HG03342 (cell line): Measurements from ENCODE around the gene RHAG.

ENCODE experiments used
- ATAC-seq: cut with Tn5 transposase; IDR thresholded peaks from one replicate; pipeline ENCODE4 v1.9.1; 2021; ENCODE audit warnings: mild to moderate bottlenecking, moderate library complexity; ENCODE audit not compliant: unreplicated experiment

Gene RHAG

GRCh38 chr6:49565855-49566254 is 70.8 kb downstream of the RHAG start:
- ATAC-seq = no peak

GRCh38 chr6:49565261-49565660 is 71.4 kb downstream of the RHAG start:
- ATAC-seq = no peak

GRCh38 chr6:49564552-49564951 is 72.1 kb downstream of the RHAG start:
- ATAC-seq = no peak

GRCh38 chr6:49563006-49563886 is 73.4 kb downstream of the RHAG start:
- no peak for ATAC-seq

GRCh38 chr6:49558238-49558637 is 78.4 kb downstream of the RHAG start:
- ATAC-seq = no peak

DNA sequence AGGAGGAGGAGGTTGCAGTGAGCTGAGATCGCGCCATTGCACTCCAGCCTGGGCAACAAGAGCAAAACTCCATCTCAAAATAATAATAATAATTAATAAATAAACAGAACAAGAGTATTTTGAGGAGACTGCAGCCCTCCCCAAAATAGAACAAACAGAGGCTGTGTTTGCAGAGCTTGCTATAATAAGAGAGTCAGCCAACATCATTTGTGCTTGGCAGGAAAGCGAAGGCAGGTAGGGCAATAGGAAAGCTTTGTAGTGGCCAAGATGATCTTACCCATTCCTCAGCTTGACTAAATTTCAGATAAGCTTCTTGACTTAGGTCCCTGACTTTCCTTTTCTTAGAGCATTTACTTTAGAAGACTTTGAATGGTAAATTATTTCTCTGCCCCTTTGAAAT is 79.5 kb downstream of the RHAG start:
- no peak for ATAC-seq

DNA sequence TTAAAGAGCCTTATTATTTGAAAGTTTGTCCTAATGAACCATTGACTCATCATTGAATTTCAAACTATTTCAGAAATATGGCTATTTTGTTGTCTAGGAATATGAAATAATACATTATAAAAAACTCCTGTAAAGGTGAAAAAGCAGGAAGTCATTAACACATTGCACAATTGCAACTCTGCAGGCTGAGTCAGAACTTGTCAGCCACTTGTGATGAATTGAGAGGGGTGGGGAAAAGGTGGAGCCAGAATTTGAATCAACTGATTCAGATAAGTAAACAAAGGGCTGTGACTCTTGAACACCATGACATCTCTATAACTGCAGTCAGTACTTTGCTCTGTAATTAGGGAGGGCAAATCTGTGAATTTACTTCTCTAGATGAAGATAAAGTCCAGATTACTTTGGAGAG is 80.2 kb downstream of the RHAG start:
- no peak for ATAC-seq

- ATAC-seq = no peak
Measured at GRCh38 chr6:49555951-49556350, 80.7 kb downstream of the RHAG start.
